Right lobe of liver (tissue), 6 donors: ENCODE measurements around the gene NCLN. TPM values are rescaled to one million over a fixed set of nuclear protein-coding genes. Genes with fewer than 3 reads are reported as not detected.
"Not testable (repeated sequence)": the region's sequence is repeated elsewhere in the genome, so short reads cannot be mapped to it uniquely, and the experiment has no call there.

ENCODE experiments used
- ATAC-seq, 4 donors: fragments of 200-7000 bp; cut with Tn5 transposase; one replicate each; pipeline ENCODE4 v1.9.1; 2020; ENCODE audit warnings: mild to moderate bottlenecking in 4 of 4, moderate library complexity in 4 of 4
- DNase-seq, 3 donors: peaks; one replicate each; pipeline ENCODE4 v3.0.0-alpha.2; 2020
- H3K27ac ChIP-seq, 3 donors: fragments of 200-600 bp; one replicate each; pipeline ENCODE4 v1.8.0; 2022
- H3K27me3 ChIP-seq, 2 donors: fragments of 200-600 bp; one replicate each; pipeline ENCODE4 v1.8.0; 2022
- H3K36me3 ChIP-seq, 4 donors: fragments of 200-600 bp; sonication (generic) in 1 of 4; one replicate each; pipeline versions ENCODE4 v1.5.1 to v1.8.0; 2017 to 2022; ENCODE audit warnings: control low read depth in 1 of 4
- H3K4me1 ChIP-seq, 4 donors: fragments of 200-600 bp; sonication (generic) in 1 of 4; one replicate each; pipeline versions ENCODE4 v1.5.1 to v1.8.0; 2017 to 2022; ENCODE audit warnings: control low read depth in 1 of 4
- H3K4me3 ChIP-seq, 3 donors: fragments of 200-600 bp; one replicate each; pipeline ENCODE4 v1.8.0; 2022
- H3K9me3 ChIP-seq, 4 donors: fragments of 200-600 bp; sonication (generic) in 1 of 4; one replicate each; pipeline versions ENCODE4 v1.5.1 to v1.8.0; 2017 to 2022; ENCODE audit warnings: control low read depth in 1 of 4
- POLR2A ChIP-seq: fragments of 450-650 bp; IDR thresholded peaks from one replicate; pipeline ENCODE4 v1.6.1; 2017; ENCODE audit warnings: antibody characterized with exemption, mild to moderate bottlenecking
- WGBS: methylation state at CpG from one replicate; pipeline ENCODE4 v1.1.6; 2018; ENCODE audit warnings: low coverage, low lambda C conversion rate; ENCODE audit not compliant: insufficient coverage; ENCODE audit errors: missing lambda C conversion rate; 5-methylcytosine and 5-hydroxymethylcytosine counted together
- intact Hi-C, 2 donors: fragments of 100-400 bp; cut with DNase I; formaldehyde crosslinking; loops; one replicate each; pipeline versions ENCODE4 v1.11.2 to v1.14.1; 2022
- total RNA-seq, 6 experiments: library from RNA; depleted of rRNA in 2 of 6; stranded (reverse); fragments of >200 nt in 2 of 6; fragmentation: NEBNext Ultra II Directional in 3 of 6; extraction: Animal tissue kit (Norgen Biotek cat#: 25700) in 3 of 6; gene quantifications; one replicate each; pipeline versions ENCODE4 v1.1.0 to v1.2.4, GENCODE V29; 2016 to 2023
- TF ChIP-seq, protein P1 (sequence below), 4 donors: fragments of 200-600 bp in 3 of 4; fragments of 450-650 bp in 1 of 4; IDR thresholded peaks; one replicate each; pipeline versions ENCODE4 v1.5.1 to v1.8.0; 2016 to 2022; ENCODE audit warnings: antibody characterized with exemption in 4 of 4, mild to moderate bottlenecking in 2 of 4
- donor health status: DM: no; HTN: yes; CAD: no.
- donor health status: DM: no; HTN: no; CAD: no.
- donor health status: DM: no; HTN: no; CAD: no.
- donor health status: DM: no; HTN: yes; CAD: no.
- donor health status: DM: no; HTN: yes; CAD: no.

NCLN gene
- total RNA-seq, 6 experiments from 2014 or later = 32.0 to 59.9 (median 40.4) TPM

- H3K27ac ChIP-seq = no peak overlapping the region
- no peaks in the 10 kb centered on the region for H3K4me1 ChIP-seq
- no peaks in the 10 kb centered on the region for H3K27me3 ChIP-seq
- DNase-seq (no peak), ATAC-seq (no peak)
- H3K9me3 ChIP-seq = no peaks in the 10 kb centered on the region
- no peak overlapping the region for H3K4me3 ChIP-seq
- no peaks in the 10 kb centered on the region for H3K36me3 ChIP-seq
- WGBS = 63% methylated on average over 3 of the region's 3 CpGs
- TF ChIP-seq, protein P1, sequence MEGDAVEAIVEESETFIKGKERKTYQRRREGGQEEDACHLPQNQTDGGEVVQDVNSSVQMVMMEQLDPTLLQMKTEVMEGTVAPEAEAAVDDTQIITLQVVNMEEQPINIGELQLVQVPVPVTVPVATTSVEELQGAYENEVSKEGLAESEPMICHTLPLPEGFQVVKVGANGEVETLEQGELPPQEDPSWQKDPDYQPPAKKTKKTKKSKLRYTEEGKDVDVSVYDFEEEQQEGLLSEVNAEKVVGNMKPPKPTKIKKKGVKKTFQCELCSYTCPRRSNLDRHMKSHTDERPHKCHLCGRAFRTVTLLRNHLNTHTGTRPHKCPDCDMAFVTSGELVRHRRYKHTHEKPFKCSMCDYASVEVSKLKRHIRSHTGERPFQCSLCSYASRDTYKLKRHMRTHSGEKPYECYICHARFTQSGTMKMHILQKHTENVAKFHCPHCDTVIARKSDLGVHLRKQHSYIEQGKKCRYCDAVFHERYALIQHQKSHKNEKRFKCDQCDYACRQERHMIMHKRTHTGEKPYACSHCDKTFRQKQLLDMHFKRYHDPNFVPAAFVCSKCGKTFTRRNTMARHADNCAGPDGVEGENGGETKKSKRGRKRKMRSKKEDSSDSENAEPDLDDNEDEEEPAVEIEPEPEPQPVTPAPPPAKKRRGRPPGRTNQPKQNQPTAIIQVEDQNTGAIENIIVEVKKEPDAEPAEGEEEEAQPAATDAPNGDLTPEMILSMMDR (IDR thresholded peaks at IDR 0.05) = no peak
- TF ChIP-seq POLR2A = no peak
- intact Hi-C loops = no loop called here
Observed at GRCh38 chr19:3153286-3154230, 32.2 kb upstream of the NCLN start.

- H3K27me3 ChIP-seq, ATAC-seq, H3K36me3 ChIP-seq, H3K9me3 ChIP-seq, H3K27ac ChIP-seq, DNase-seq, H3K4me1 ChIP-seq, intact Hi-C loops, H3K4me3 ChIP-seq: not testable (repeated sequence)
- 86% methylated on average over 2 of the region's 3 CpGs for WGBS
Observed at GRCh38 chr19:3154447-3154846, 31.3 kb upstream of the NCLN start.

- no peaks in the 10 kb centered on the region for H3K27me3 ChIP-seq
- 28% methylated on average over 13 of the region's 21 CpGs for WGBS
- ATAC-seq (peak; percentile 65 to 87 (median 72)), DNase-seq (peak in 1 of 3 donors; percentile 62)
- no peaks in the 10 kb centered on the region for H3K4me1 ChIP-seq
- TF ChIP-seq POLR2A = no peak
- TF ChIP-seq, protein P1 (IDR thresholded peaks at IDR 0.05) = no peak
- H3K9me3 ChIP-seq = no peaks in the 10 kb centered on the region
- H3K36me3 ChIP-seq = no peaks in the 10 kb centered on the region
- no peak overlapping the region for H3K27ac ChIP-seq
- H3K4me3 ChIP-seq = no peak overlapping the region
- intact Hi-C loops = no loop called here
Observed at GRCh38 chr19:3154957-3155736, 30.6 kb upstream of the NCLN start.

DNA sequence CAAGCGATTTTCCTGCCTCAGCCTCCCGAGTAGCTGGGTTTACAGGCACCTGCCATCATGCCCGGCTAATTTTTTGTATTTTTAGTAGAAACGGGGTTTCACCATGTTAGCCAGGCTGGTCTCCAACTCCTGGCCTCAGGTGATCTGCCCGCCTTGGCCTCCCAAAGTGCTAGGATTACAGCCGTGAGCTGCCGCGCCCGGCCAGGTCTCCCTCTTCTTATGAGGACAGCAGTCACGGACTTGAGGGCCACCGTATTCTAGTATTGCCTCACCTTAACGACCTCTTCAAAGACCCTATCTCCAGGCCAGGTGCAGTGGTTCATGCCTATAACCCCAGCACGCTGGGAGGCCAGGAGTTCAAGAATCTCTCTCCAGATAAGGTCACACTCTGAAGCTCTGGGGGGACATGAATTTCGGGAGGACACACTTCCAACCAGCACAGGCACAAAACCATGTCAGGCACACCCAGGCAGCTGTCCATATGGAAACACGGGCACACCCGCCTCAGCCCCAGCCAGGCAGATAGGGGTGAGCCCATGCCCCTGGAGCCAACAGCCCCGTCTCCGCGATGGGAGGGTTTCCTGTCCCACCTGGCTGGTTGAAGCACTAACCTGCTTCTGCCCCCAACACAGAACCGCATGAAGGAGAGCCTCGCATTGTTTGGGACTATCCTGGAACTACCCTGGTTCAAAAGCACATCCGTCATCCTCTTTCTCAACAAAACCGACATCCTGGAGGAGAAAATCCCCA is 28.5 kb upstream of the NCLN start:
- H3K9me3 ChIP-seq = no peaks in the 10 kb centered on the region
- DNase-seq = no peak
- 75% methylated on average over 13 of the region's 23 CpGs for WGBS
- intact Hi-C loops = no loop called here
- H3K4me1 ChIP-seq = no peaks in the 10 kb centered on the region
- H3K36me3 ChIP-seq = no peaks in the 10 kb centered on the region
- H3K4me3 ChIP-seq = no peak overlapping the region
- no peak for TF ChIP-seq POLR2A
- TF ChIP-seq, protein P1 (IDR thresholded peaks at IDR 0.05) = no peak
- H3K27me3 ChIP-seq = no peaks in the 10 kb centered on the region
- no peak overlapping the region for H3K27ac ChIP-seq
- no peak for ATAC-seq
